ENCODE results near the gene CABP5.
"Not testable (repeated sequence)": the region's sequence is repeated elsewhere in the genome, so short reads cannot be mapped to it uniquely, and the experiment has no call there.

The CABP5 gene

GRCh38 chr19:48043675-48044258, at the start of gene CABP5:
TSS of gene CABP5 (minus strand) at chr19:48044079. CDS start at chr19:48043922, 157 bp downstream.
- DNase-seq (ENCODE audit: low spot score) = no peak

- peak; percentile 85 for DNase-seq (ENCODE audit: low spot score)
Measured at GRCh38 chr19:48091111-48091718, 47.3 kb upstream of the CABP5 start.

GRCh38 chr19:48090281-48090802, 46.5 kb upstream of the CABP5 start:
- no peak for DNase-seq (ENCODE audit: low spot score)

- not testable (repeated sequence) for DNase-seq (ENCODE audit: low spot score)
Measured at GRCh38 chr19:48088991-48089390, 45.1 kb upstream of the CABP5 start.

DNA sequence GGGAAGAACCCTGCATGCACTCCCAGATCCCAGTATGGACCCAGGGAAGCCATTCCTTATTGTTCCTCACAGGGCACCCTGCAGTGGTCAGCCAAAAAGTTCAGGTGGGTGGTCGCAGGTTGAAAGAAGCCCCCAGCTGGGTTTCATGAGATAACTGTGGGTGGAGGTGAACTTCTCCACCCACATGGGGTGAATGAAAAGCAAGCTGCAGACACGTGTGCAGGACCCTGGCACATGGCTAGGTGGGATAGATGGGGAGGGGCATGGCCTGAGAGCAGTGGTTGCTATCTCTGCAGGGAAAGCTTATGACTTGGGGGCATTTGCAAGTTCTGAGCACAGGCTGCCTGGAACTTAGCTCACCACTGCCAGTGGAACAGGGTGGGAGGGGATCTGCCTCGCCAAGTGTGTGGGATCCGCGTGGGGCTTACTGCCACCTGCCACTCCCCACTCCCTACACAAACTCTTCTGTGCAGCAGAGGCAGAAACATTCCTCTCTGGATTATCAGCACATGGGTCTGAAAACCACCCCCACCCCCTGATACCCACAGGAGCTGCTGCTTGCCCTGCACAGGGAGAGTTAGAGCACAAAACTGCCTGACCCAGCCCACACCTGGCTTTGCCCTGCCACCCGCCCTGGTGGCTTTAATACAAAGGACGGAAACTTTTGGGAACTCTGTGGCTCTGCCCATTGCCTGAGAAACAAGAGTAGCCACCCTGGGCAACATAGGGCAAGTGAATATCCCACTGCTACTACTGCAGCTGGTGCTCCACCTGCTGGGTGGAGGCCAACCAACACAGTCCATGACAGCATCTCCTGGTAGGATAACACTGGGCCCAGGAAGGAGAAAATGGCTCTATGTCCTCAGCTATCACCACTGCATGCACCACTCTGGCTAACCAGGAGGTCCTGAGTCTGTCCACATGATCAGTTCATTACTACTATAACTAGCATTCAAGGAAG, 42.3 kb upstream of the CABP5 start:
- no peak for DNase-seq (ENCODE audit: low spot score)

- DNase-seq (ENCODE audit: low spot score) = no peak
Measured at GRCh38 chr19:48085076-48085475, 41.2 kb upstream of the CABP5 start.

DNA sequence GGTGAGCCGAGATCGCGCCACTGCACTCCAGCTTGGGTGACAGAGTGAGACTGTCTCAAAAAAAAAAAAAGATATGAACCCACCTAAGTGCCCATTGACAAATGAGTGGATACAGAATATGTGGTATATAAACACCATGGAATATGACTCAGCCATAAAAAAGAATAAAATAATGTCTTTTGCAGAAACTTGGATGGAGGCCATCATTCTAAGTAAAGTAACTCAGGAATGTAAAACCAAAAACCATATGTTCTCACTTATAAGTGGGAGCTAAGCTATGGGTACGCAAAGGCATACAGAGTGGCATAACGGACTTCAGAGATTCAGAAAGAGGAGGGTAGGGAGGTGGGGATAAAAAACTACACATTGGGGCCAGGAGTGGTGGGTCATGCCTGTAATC, 37.2 kb upstream of the CABP5 start:
- no peak for DNase-seq (ENCODE audit: low spot score)

DNA sequence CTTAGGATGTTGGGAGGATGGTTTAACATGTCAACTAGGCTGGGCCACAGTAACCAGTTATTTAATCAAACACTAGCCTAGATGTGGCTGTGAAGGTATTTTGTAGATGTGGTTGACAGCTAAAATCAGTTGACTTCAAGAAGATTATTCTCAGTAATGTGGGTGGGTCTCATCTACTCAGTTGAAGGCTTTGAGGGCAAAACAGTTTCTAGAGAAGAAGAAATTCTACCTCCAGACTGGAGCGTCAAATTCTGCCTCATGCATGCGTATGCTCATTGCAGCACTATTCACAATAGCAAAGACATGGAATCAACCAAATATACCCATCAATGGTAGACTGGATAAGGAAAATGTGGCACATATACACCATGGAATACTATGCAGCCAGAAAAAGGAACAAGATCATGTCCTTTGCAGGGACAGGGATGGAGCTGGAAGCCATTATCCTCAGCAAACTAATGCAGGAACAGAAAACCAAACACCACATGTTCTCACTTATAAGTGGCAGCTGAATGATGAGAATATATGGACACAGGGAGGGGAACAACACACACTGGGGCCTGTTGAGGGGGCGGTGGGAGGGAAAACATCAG, 26.4 kb upstream of the CABP5 start:
- not testable (repeated sequence) for DNase-seq (ENCODE audit: low spot score)

- no peak for DNase-seq (ENCODE audit: low spot score)
Measured at GRCh38 chr19:48069435-48069834, 25.6 kb upstream of the CABP5 start.

- peak; percentile 22 for DNase-seq (ENCODE audit: low spot score)
Measured at GRCh38 chr19:48064509-48064908, 20.6 kb upstream of the CABP5 start.

GRCh38 chr19:48061401-48062344, 17.8 kb upstream of the CABP5 start:
- DNase-seq (ENCODE audit: low spot score) = no peak

DNA sequence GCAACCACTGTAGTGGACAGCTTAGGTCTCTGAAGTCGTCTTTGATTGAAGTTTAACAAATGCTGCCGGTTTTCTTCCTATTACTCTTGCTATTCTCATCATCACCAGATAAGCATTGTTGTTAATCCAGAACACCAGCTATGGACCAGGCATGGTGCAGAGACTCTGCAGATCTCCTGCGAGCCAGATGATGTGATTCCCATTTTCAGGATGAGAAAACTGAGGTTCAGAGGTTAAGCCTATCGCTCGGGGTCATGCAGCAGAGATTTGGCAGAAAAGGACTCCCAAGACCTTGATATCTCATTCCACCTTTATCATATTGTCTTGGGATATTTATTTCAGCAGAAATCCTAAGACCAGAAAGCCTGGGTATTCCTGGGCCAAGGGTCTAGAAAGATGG, 16.5 kb upstream of the CABP5 start:
- DNase-seq (ENCODE audit: low spot score) = no peak

GRCh38 chr19:48059331-48059730, 15.5 kb upstream of the CABP5 start:
- no peak for DNase-seq (ENCODE audit: low spot score)

- no peak for DNase-seq (ENCODE audit: low spot score)
Measured at GRCh38 chr19:48053856-48054255, 10.0 kb upstream of the CABP5 start.

- no peak for DNase-seq (ENCODE audit: low spot score)
Measured at GRCh38 chr19:48053076-48053475, 9.2 kb upstream of the CABP5 start.

DNA sequence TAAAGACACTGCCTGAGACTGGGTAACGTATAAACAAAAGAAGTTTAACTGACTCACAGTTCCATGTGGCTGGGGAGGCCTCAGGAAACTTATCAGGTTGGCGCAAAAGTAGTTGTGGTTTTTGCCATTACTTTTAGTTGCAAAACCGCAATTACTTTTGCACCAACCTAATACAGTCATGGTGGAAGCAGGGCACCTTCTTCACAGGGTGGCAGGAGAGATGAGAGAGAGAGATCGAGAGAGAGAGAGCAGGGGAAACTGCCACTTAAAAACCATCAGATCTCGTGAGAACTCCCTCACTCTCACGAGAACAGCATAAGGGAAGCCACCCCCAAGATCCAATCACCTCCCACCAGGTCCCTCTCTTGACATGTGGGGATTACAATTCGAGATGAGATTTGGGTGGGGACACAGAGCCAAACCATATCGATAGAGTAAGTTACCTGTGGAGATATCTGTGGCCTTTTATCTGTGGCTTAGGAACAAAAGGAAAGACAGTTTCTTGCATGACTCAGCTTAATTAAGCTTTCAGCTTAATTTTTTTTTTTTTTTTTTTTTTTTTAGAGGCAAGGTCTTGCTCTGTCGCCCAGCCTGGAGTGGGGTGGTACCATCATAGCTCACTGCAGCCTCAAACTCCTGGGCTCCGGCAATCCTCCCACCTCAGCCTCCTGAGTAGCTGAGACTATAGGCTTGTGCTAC, 7.6 kb upstream of the CABP5 start:
- DNase-seq (ENCODE audit: low spot score) = no peak

- no peak for DNase-seq (ENCODE audit: low spot score)
Measured at GRCh38 chr19:48044561-48044960, 682 bp upstream of the CABP5 start.

GRCh38 chr19:48041877-48042580, 1.9 kb downstream of the CABP5 start:
- DNase-seq (ENCODE audit: low spot score) = no peak

DNA sequence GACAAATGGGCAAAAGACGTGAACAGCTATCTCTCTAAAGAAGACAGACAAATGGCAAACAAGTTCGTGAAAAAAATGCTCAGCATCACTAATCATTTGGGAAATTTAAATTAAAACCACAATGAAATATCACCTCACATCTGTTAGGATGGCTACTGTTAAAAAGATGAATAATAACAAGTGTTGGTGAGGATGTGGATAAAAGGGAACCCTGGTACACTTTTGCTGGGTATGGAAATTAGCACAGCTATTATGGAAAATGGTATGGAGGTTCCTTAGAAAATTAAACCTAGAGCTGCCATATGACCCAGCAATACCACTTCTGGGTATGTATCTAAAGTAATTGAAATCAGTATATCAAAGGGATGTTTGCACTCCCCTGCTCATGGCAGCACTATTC, 7.1 kb downstream of the CABP5 start:
- DNase-seq (ENCODE audit: low spot score) = no peak

- no peak for DNase-seq (ENCODE audit: low spot score)
Measured at GRCh38 chr19:48033604-48034003, 10.3 kb downstream of the CABP5 start.

All from AG08396 (cell line).